Smooth muscle cell of the brain vasculature (primary cell): ENCODE data around the gene ACAN.

ENCODE experiments used
- DNase-seq: peaks from one replicate; pipeline ENCODE4 v3.0.0-alpha.2; 2012; ENCODE audit warnings: low read depth, low spot score

Gene ACAN

GRCh38 chr15:88842156-88842555 lies 38.9 kb downstream of the ACAN start:
- DNase-seq, result no peak

GRCh38 chr15:88843334-88843733 lies 40.1 kb downstream of the ACAN start:
- DNase-seq, result no peak

- DNase-seq, result no peak
Observed at GRCh38 chr15:88844749-88845386, 41.6 kb downstream of the ACAN start.

GRCh38 chr15:88845616-88846015 lies 42.4 kb downstream of the ACAN start:
- DNase-seq, result no peak

- no peak for DNase-seq
Observed at GRCh38 chr15:88847144-88847543, 43.9 kb downstream of the ACAN start.

- DNase-seq, result no peak
Observed at GRCh38 chr15:88848203-88848602, 45.0 kb downstream of the ACAN start.

- no peak for DNase-seq
Observed at GRCh38 chr15:88849376-88850072, 46.3 kb downstream of the ACAN start.

GRCh38 chr15:88852476-88852875 lies 49.2 kb downstream of the ACAN start:
- no peak for DNase-seq

- no peak for DNase-seq
Observed at GRCh38 chr15:88858934-88859333, 55.7 kb downstream of the ACAN start.

- DNase-seq, result no peak
Observed at GRCh38 chr15:88859550-88859949, 56.3 kb downstream of the ACAN start.

GRCh38 chr15:88860212-88860611 lies 57.0 kb downstream of the ACAN start:
- DNase-seq, result no peak

- DNase-seq, result no peak
Observed at GRCh38 chr15:88863412-88863811, 60.2 kb downstream of the ACAN start.

- no peak for DNase-seq
Observed at GRCh38 chr15:88864861-88865497, 61.7 kb downstream of the ACAN start.

- no peak for DNase-seq
Observed at GRCh38 chr15:88865498-88866099, 62.4 kb downstream of the ACAN start.

GRCh38 chr15:88866295-88866881 lies 63.2 kb downstream of the ACAN start:
- DNase-seq, result no peak

GRCh38 chr15:88871313-88871712 lies 68.1 kb downstream of the ACAN start:
- DNase-seq, result no peak

- DNase-seq, result no peak
Observed at GRCh38 chr15:88872106-88872505, 68.9 kb downstream of the ACAN start.

- no peak for DNase-seq
Observed at GRCh38 chr15:88872706-88873105, 69.5 kb downstream of the ACAN start.

GRCh38 chr15:88873786-88874185 lies 70.5 kb downstream of the ACAN start:
- no peak for DNase-seq

GRCh38 chr15:88874275-88874674 lies 71.0 kb downstream of the ACAN start:
- DNase-seq, result no peak

GRCh38 chr15:88874684-88875083 lies 71.4 kb downstream of the ACAN start:
- no peak for DNase-seq

GRCh38 chr15:88876573-88876972 lies 73.3 kb downstream of the ACAN start:
- no peak for DNase-seq
